HG03103 (cell line): ENCODE results near the gene SH3D19.

Experiments
- ATAC-seq: cut with Tn5 transposase; IDR thresholded peaks from one replicate; pipeline ENCODE4 v1.9.1; 2021; ENCODE audit warnings: low read depth; ENCODE audit not compliant: unreplicated experiment

The SH3D19 gene

GRCh38 chr4:151202851-151203455, 122.5 kb downstream of the SH3D19 start:
- ATAC-seq, result no peak

- no peak for ATAC-seq
Observed at GRCh38 chr4:151202381-151202780, 123.0 kb downstream of the SH3D19 start.

GRCh38 chr4:151199319-151200190, 125.8 kb downstream of the SH3D19 start:
- ATAC-seq, result no peak

GRCh38 chr4:151198748-151199147, 126.7 kb downstream of the SH3D19 start:
- ATAC-seq, result no peak

- no peak for ATAC-seq
Observed at GRCh38 chr4:151197247-151197646, 128.2 kb downstream of the SH3D19 start.

GRCh38 chr4:151195801-151196200, 129.6 kb downstream of the SH3D19 start:
- no peak for ATAC-seq

GRCh38 chr4:151193414-151193813, 132.0 kb downstream of the SH3D19 start:
- ATAC-seq, result no peak

- ATAC-seq, result no peak
Observed at GRCh38 chr4:151192556-151193235, 132.7 kb downstream of the SH3D19 start.

- no peak for ATAC-seq
Observed at GRCh38 chr4:151184523-151185458, 140.6 kb downstream of the SH3D19 start.

- ATAC-seq, result no peak
Observed at GRCh38 chr4:151182455-151182996, 142.9 kb downstream of the SH3D19 start.

GRCh38 chr4:151176685-151177084, 148.7 kb downstream of the SH3D19 start:
- no peak for ATAC-seq

GRCh38 chr4:151175754-151176631, 149.4 kb downstream of the SH3D19 start:
- no peak for ATAC-seq

- ATAC-seq, result no peak
Observed at GRCh38 chr4:151175233-151175632, 150.2 kb downstream of the SH3D19 start.

- no peak for ATAC-seq
Observed at GRCh38 chr4:151174784-151175183, 150.6 kb downstream of the SH3D19 start.

- ATAC-seq, result no peak
Observed at GRCh38 chr4:151173871-151174270, 151.5 kb downstream of the SH3D19 start.

GRCh38 chr4:151169900-151170299, 155.5 kb downstream of the SH3D19 start:
- ATAC-seq, result no peak

GRCh38 chr4:151169223-151169622, 156.2 kb downstream of the SH3D19 start:
- no peak for ATAC-seq

- no peak for ATAC-seq
Observed at GRCh38 chr4:151167561-151167960, 157.8 kb downstream of the SH3D19 start.

- ATAC-seq, result no peak
Observed at GRCh38 chr4:151166636-151167035, 158.8 kb downstream of the SH3D19 start.
